Loucy (cell line): Measurements from ENCODE around the gene FAM200C.

Experiments used
- CTCF ChIP-seq: fragments of 200-600 bp; sonication (generic); conservative IDR thresholded peaks from 2 replicates; pipeline ENCODE4 v1.5.1; 2014; ENCODE audit warnings: mild to moderate bottlenecking, antibody characterized with exemption, low read length
- EZH2phosphoT487 ChIP-seq: fragments of 200-600 bp; IDR thresholded peaks from 2 replicates; pipeline ENCODE4 v1.6.1; 2018; ENCODE audit warnings: antibody characterized with exemption, mild to moderate bottlenecking, moderate library complexity, borderline replicate concordance

- TF ChIP-seq CTCF (no peak), EZH2phosphoT487 (no peak)
These were observed 28.6 kb downstream of the FAM200C start for GRCh38 chr5:160371294-160371693.
